ENCODE data around the gene RNF144A.

DNA sequence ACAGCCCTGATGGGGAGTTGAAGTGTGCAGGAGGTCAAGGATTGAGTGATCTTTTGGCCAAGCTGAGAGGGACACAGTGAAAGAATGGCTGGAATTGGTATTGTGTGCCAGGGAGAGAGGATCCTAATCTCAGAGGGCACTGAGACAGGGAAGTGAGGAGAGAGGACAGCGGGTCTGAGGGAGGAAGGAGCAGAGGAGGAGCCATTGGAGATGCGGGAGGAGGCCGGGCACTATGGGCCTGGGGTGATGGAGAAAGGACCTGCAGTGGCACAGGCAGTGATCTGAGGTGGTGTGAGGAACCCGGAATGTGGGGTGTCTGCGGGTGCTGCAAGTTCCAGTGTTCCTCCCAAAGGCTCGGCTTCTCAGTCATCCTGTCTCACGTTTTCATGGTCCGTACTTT lies 26.8 kb downstream of the RNF144A start:
- TF ChIP-seq, protein P1, sequence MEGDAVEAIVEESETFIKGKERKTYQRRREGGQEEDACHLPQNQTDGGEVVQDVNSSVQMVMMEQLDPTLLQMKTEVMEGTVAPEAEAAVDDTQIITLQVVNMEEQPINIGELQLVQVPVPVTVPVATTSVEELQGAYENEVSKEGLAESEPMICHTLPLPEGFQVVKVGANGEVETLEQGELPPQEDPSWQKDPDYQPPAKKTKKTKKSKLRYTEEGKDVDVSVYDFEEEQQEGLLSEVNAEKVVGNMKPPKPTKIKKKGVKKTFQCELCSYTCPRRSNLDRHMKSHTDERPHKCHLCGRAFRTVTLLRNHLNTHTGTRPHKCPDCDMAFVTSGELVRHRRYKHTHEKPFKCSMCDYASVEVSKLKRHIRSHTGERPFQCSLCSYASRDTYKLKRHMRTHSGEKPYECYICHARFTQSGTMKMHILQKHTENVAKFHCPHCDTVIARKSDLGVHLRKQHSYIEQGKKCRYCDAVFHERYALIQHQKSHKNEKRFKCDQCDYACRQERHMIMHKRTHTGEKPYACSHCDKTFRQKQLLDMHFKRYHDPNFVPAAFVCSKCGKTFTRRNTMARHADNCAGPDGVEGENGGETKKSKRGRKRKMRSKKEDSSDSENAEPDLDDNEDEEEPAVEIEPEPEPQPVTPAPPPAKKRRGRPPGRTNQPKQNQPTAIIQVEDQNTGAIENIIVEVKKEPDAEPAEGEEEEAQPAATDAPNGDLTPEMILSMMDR (IDR thresholded peaks at IDR 0.05): no peak
- no peak for TF ChIP-seq EP300 (IDR thresholded peaks at IDR 0.05)
- no peak for TF ChIP-seq POLR2A (IDR thresholded peaks at IDR 0.05)

Data from ovary (tissue), 3 donors.